GM23338 (cell line): ENCODE measurements around the gene STK32C.

Experiments
- CREB1 ChIP-seq: fragments of 250-450 bp; sonication (Bioruptor Pico); IDR thresholded peaks from 2 replicates; pipeline ENCODE4 v1.5.0; 2020; ENCODE audit warnings: low read depth, mild to moderate bottlenecking, moderate library complexity
- CTCF ChIP-seq, 2 experiments: fragments of 200-600 bp in 1 of 2; sonication (generic) in 1 of 2; conservative IDR thresholded peaks; 2 replicates each; pipeline versions ENCODE4 v1.5.1 to v1.6.1; 2016 to 2017; ENCODE audit warnings: antibody characterized with exemption in 2 of 2, low read depth in 2 of 2, mild to moderate bottlenecking in 2 of 2, moderate library complexity in 1 of 2
- ETS1 ChIP-seq: IDR thresholded peaks from 2 replicates; pipeline ENCODE4 v1.6.1; 2016; ENCODE audit warnings: antibody characterized with exemption
- EZH2 ChIP-seq: fragments of 200-600 bp; sonication (generic); IDR thresholded peaks from one replicate; pipeline ENCODE4 v1.8.0; 2017; ENCODE audit warnings: antibody characterized with exemption, mild to moderate bottlenecking, low read depth; ENCODE audit not compliant: unreplicated experiment
- EZH2phosphoT487 ChIP-seq: fragments of 200-600 bp; sonication (generic); IDR thresholded peaks from one replicate; pipeline ENCODE4 v1.8.1; 2018; ENCODE audit warnings: antibody characterized with exemption; ENCODE audit not compliant: unreplicated experiment
- JUNB ChIP-seq: IDR thresholded peaks from one replicate; pipeline ENCODE4 v1.6.1; 2016; ENCODE audit warnings: antibody characterized with exemption; ENCODE audit not compliant: unreplicated experiment
- POLR2AphosphoS5 ChIP-seq: IDR thresholded peaks from 2 replicates; pipeline ENCODE4 v1.6.1; 2016; ENCODE audit warnings: antibody characterized with exemption, low read depth
- REST ChIP-seq: IDR thresholded peaks from one replicate; pipeline ENCODE4 v1.6.1; 2018; ENCODE audit warnings: antibody characterized with exemption; ENCODE audit not compliant: unreplicated experiment
- ZNF331 ChIP-seq: fragments of 250-450 bp; sonication (Bioruptor Pico); IDR thresholded peaks from 2 replicates; pipeline ENCODE4 v1.5.0; 2020; ENCODE audit warnings: low read depth, mild to moderate bottlenecking, moderate library complexity

GRCh38 chr10:132225073-132225848 is 82.5 kb downstream of the STK32C start:
- no peak for TF ChIP-seq CREB1 (CRISPR knock-in tag)
- no peak for TF ChIP-seq CTCF (conservative IDR thresholded peaks at IDR 0.05; ENCODE audit: low read depth in 2 of 2)
- TF ChIP-seq REST, result no peak
- TF ChIP-seq EZH2, result no peak
- no peak for TF ChIP-seq POLR2AphosphoS5
- TF ChIP-seq JUNB, result no peak
- no peak for TF ChIP-seq ETS1
- no peak for TF ChIP-seq EZH2phosphoT487
- TF ChIP-seq ZNF331, result no peak
